Dedifferentiated amniotic fluid mesenchymal stem cell (primary cell): ENCODE results near the gene RAB3IL1.

Experiments
- DNase-seq: peaks from one replicate; pipeline ENCODE4 v3.0.0-alpha.2; 2016; ENCODE audit errors: extremely low spot score

RAB3IL1 gene

DNA sequence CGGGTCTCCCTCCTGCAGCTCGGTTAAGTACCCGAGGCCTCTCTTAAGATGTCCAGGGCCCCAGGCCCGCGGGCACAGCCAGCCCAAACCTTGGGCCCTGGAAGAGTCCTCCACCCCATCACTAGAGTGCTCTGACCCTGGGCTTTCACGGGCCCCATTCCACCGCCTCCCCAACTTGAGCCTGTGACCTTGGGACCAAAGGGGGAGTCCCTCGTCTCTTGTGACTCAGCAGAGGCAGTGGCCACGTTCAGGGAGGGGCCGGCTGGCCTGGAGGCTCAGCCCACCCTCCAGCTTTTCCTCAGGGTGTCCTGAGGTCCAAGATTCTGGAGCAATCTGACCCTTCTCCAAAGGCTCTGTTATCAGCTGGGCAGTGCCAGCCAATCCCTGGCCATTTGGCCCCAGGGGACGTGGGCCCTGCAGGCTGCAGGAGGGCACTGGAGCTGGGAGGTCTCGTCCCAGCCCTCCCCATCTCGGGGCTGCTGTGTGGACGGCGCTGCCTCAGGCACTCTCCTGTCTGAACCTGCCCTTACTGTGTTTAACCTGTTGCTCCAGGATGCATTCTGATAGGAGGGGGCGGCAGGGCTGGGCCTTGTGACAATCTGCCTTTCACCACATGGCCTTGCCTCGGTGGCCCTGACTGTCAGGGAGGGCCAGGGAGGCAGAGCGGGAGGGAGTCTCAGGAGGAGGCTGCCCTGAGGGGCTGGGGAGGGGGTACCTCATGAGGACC lies 51.0 kb downstream of the RAB3IL1 start:
- no peak for DNase-seq

DNA sequence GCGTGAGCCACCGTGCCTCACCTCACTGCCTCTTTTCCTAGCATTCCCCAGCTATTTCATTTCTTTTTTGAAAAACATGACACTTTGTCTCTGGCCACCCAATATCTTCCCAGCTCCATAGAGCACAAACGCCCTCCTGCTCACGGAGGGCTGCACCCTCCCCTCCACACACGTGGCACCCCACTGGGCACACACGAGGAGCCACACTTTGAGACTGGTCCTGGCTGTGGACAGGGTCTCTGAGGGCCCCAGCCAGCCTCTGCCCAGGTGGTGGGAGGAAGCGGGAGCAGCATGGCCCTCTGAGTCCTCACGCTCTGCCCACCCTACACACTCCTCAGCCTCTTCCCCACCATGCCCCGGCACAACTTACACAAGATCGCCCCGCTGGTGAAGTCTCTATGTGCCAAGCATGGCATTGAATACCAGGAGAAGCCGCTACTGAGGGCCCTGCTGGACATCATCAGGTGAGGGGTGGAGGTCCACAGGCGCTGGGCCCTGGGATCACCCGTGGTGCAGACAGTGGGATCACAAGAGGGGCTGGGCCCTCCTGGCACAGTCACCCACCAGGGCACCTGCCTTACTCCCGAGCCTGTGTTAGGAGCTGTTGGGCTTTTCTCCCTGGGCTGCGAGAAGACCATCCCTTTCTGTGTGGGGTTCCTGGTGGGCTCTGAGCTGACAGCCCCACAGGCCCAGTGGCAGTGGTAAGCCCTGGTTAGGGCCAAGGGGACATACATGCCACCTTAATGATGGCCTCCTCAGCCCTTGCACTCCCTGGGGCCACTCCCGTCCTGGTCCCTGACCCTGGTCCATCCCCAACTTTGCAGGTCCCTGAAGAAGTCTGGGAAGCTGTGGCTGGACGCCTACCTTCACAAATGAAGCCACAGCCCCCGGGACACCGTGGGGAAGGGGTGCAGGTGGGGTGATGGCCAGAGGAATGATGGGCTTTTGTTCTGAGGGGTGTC lies 52.3 kb downstream of the RAB3IL1 start:
- DNase-seq: no peak

GRCh38 chr11:61863548-61864081 lies 53.8 kb downstream of the RAB3IL1 start:
- no peak for DNase-seq

- no peak for DNase-seq
These were observed 54.4 kb downstream of the RAB3IL1 start for GRCh38 chr11:61862714-61863547.

DNA sequence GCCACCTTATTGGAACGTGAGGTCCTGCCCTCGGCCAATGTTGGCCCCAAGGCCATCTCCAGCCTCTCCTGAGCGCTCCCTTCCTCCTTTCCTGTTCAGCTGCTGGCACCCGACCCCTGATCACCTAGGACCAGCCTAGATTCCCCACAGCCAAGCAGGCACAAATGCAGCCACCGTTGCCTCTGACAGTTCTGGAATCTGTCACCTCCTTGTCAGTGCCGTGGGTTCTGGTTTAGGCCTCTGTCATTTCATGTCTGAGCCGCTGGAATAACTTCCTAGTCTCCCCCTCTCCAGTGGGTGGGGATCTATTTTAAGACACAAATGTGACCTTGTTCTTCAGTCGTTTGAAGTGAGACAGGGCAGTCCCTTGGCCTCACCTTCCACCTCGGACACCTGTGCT lies 55.7 kb downstream of the RAB3IL1 start:
- DNase-seq: no peak

DNA sequence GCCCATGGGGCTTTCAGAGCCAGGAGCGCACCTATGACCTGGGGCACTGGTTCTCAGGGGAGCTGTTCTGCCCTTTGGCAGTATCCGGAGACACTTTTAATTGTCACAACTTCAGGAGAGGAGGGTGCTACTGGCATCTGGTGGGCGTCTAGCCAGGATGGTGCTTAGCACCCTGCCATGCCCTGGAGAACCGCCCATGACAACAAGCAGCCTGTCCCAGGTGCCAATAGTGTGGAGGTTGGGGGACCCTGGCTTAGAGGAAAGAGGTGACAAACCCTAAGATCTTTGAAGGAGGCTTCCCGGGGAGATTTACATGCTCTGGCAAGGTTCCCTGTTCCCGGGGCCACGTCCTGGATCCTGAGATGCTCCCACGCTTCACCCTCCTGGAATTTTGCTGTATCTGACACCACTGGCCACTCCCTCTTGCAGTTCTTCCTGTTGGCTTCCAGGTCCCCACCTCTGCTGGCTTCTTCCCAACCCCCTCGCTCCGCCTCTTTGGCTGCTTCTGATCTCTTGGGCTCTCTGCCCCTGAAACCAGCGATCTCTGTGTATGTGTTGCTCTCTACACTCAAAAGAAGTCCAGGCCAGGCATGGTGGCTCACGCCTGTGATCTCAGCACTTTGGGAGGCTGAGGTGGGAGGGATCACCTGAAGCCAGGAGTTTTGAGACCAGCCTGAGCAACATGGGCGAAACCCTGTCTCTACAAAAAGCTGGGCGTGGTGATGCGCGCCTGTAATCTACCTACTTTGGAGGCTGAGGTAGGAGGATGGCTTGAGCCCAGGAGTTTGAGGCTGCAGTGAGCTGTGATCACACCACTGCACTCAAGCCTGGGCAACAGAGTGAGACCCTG lies 57.1 kb downstream of the RAB3IL1 start:
- no peak for DNase-seq

DNA sequence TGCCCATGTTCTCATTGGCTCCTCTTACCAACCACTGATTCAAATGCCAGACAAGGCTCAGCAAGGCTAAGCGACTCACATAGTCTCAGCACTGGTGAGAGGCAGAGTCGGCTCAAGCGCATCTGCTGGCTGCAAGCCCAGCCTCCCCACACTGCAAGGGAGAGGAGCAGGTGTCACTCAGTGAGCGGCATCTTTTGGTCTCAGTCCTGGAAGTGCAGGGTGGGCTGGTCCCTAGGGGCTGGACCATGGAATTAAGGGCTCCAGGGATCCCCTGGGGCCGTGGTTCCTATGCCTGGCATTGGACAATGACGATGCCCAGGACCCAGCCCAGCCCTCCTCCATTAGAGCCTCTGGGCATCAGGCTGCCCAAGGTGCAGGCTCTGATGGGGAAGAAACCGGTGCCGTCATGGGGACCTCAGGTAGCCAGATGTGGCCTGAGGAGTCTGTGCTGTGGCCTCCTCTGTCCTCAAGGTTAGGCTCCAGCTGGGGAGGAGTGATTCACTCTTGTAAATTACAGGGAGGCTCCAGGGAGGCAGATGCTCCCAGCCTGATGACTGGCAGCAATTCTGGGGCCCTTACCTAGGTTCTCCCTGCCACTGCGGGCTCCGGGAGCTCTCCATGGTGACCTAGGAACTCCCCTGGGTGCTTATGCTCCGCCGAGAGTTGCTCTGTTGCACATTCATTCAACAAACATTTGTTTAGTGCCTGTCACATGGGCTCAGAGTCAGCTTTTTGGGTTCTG lies 61.3 kb downstream of the RAB3IL1 start:
- no peak for DNase-seq

DNA sequence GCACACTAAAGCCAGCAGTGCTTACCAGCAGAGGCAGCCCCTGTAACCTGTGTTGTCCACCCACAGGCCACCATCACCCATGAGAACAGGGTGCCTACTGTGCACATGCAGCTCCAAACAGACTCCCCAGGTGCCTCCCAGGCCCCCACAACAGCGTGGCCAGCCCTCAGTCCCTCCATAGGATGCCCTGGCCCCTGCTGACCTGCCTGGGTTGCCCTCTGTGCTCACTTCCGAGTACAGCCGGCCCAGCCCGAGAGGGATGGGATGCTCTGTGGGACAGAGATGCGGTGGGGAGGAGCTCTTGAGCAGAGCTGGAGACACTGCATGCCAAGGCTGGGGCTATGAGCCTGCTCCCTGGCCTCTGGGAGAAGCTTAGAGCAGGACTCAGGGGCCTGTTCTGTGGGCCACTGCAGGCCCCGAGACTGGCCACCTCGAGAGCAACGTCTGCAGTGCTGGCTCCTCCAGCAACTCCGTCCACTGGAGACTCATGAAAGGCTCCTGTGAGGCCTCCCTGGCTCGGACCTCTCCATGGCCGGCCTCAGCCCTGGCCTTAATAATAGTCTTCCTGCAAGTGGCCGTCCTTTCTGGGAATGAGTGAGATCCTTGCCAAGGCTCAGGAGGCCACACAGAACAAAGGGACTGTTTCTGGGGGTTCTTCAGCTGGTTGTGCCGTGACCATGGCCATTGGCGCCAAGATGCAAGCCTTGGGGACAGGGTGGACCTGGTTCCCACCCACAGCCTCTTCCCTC lies 62.2 kb downstream of the RAB3IL1 start:
- no peak for DNase-seq

- DNase-seq: no peak
These were observed 63.0 kb downstream of the RAB3IL1 start for GRCh38 chr11:61854206-61854895.

DNA sequence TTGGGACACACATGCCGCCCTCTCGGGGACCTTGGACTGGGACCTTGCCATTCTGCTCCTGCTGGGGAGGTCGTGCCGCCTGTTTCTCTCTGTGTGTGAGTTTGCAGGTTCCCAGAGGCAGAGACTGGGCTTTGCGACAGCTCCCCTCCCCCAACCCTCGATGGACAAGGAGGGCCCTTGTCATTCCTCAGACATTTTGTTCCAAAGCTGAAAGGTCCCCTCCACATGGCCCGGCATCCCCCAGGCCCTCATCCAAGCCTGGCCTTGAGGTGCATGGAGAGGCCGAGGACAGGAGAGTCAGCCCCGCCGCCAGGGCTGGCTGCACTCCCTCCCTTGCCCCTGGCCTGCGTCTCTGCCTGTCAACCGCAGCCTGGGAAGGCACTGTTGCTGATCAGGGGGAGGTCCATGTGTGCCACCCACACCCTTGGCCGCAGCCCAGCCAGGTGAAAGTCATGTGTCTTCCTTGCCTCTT lies 63.6 kb downstream of the RAB3IL1 start:
- no peak for DNase-seq

DNA sequence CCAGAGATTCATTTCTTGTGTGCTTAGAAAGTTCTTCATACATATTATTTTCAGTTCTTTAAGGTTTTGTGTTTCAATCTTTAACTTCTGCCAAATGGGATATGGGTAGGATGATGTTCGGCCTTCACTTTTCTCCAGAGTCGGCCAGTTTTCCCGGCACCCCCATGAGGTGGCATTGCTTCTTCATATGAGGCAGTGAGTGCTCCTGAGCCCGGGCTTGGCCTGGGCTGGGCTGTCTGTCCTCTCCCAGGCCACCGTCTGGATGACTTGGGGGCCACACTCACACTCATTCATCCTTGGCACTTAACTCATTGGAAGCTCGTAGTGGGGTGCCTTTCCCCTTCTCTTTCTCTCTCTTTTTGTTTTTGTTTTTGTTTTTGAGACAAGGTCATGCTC lies 65.5 kb downstream of the RAB3IL1 start:
- DNase-seq: no peak

GRCh38 chr11:61851113-61851899 lies 66.1 kb downstream of the RAB3IL1 start:
- no peak for DNase-seq

- DNase-seq: no peak
These were observed 66.7 kb downstream of the RAB3IL1 start for GRCh38 chr11:61850687-61851086.

GRCh38 chr11:61848631-61849030 lies 68.7 kb downstream of the RAB3IL1 start:
- DNase-seq: no peak

- no peak for DNase-seq
These were observed 69.3 kb downstream of the RAB3IL1 start for GRCh38 chr11:61847914-61848581.
